Body of pancreas (tissue), 4 donors: ENCODE data around the gene SNRK.

Source experiments
- POLR2A ChIP-seq, 3 donors: fragments of 450-650 bp; IDR thresholded peaks; one replicate each; pipeline ENCODE4 v1.6.1; 2016; ENCODE audit warnings: antibody characterized with exemption in 3 of 3, mild to moderate bottlenecking in 2 of 3
- TF ChIP-seq, protein P1 (sequence below), 7 experiments: fragments of 450-650 bp in 4 of 7; fragments of 200-600 bp in 3 of 7; sonication (generic) in 3 of 7; IDR thresholded peaks; one replicate each; pipeline ENCODE4 v1.5.1; 2016 to 2019; ENCODE audit warnings: antibody characterized with exemption in 7 of 7

DNA sequence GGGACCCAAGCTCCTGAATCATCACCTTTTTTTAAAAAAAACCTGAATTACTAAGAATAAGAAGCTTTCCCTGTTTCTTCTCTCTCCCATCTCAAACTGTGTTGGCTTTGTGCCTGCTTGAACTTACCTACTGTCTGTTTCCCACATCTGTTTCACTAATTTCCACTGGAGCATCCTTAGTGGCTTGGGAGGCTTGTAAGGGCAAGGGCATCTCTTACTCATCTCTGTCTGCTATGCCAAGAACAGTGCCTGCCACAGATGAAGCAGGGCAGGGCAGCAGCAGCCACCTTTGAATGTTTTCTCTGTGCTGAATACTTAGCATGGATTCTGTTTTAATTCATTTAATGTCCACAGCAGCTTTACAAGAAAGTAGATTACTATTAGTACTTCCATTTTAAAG lies 42.3 kb downstream of the SNRK start:
- no peak for TF ChIP-seq POLR2A (IDR thresholded peaks at IDR 0.05)
- TF ChIP-seq, protein P1, sequence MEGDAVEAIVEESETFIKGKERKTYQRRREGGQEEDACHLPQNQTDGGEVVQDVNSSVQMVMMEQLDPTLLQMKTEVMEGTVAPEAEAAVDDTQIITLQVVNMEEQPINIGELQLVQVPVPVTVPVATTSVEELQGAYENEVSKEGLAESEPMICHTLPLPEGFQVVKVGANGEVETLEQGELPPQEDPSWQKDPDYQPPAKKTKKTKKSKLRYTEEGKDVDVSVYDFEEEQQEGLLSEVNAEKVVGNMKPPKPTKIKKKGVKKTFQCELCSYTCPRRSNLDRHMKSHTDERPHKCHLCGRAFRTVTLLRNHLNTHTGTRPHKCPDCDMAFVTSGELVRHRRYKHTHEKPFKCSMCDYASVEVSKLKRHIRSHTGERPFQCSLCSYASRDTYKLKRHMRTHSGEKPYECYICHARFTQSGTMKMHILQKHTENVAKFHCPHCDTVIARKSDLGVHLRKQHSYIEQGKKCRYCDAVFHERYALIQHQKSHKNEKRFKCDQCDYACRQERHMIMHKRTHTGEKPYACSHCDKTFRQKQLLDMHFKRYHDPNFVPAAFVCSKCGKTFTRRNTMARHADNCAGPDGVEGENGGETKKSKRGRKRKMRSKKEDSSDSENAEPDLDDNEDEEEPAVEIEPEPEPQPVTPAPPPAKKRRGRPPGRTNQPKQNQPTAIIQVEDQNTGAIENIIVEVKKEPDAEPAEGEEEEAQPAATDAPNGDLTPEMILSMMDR (IDR thresholded peaks at IDR 0.05): no peak
